ENCODE measurements around the gene ISG20L2. TPM values are rescaled to one million over a fixed set of nuclear protein-coding genes. Genes with fewer than 3 reads are reported as not detected.

The ISG20L2 gene
- total and polyA plus RNA-seq, 8 donors = 18.3 to 45.9 (median 40.3) TPM

- ATAC-seq (peak; percentile 96), DNase-seq (peak; percentile 96 to 99 (median 98))
- Histone ChIP-seq H3K36me3 (peaks cover 0 to 60% of the 10 kb centered on the region in 2 donors), H3K27me3 (no peaks in the 10 kb centered on the region), H3K4me3 (peak within 1 kb of the TSS; percentile 83 to 90), H3K9me3 (no peaks in the 10 kb centered on the region), H3K27ac (peak within 1 kb of the TSS; percentile 89 to 91), H3K4me1 (peaks cover 7 to 54% of the 10 kb centered on the region in 2 donors)
- no peak for TF ChIP-seq CTCF (IDR thresholded peaks at IDR 0.05)
- intact Hi-C loops (cut with DNase I) = no loop called here
Measured at GRCh38 chr1:156740741-156741480, 12.3 kb upstream of the ISG20L2 start, which contains the start of gene MRPL24. MRPL24 (minus strand) TSS chr1:156741088; CDS start chr1:156738704, 2,384 bp downstream.

- Histone ChIP-seq H3K36me3 (peaks cover 0 to 62% of the 10 kb centered on the region in 2 donors), H3K27ac (peak overlapping the region in 1 of 2 donors; percentile 89), H3K9me3 (no peaks in the 10 kb centered on the region), H3K4me3 (peak overlapping the region; percentile 83 to 90), H3K27me3 (no peaks in the 10 kb centered on the region), H3K4me1 (peaks cover 5 to 48% of the 10 kb centered on the region in 2 donors)
- ATAC-seq (peak; percentile 5), DNase-seq (no peak)
- intact Hi-C loops (cut with DNase I) = no loop called here
- TF ChIP-seq CTCF (IDR thresholded peaks at IDR 0.05) = no peak
Measured at GRCh38 chr1:156740237-156740740, 11.7 kb upstream of the ISG20L2 start.

GRCh38 chr1:156738916-156739315 lies 10.3 kb upstream of the ISG20L2 start:
- no peak for DNase-seq
- peaks cover 0 to 55% of the 10 kb centered on the region in 2 donors for H3K36me3 ChIP-seq
- H3K4me3 ChIP-seq = no peak overlapping the region
- H3K4me1 ChIP-seq = peaks cover 5 to 34% of the 10 kb centered on the region in 2 donors
- no peak overlapping the region for H3K27ac ChIP-seq
- no peaks in the 10 kb centered on the region for H3K9me3 ChIP-seq
- no peak for ATAC-seq
- intact Hi-C loops (cut with DNase I) = loop anchor here in 1 of 2 donors (5.0 kb wide), 1 partner anchor 33 kb away; no protein-coding TSS in a partner anchor
- TF ChIP-seq CTCF (IDR thresholded peaks at IDR 0.05) = no peak
- no peaks in the 10 kb centered on the region for H3K27me3 ChIP-seq

- no peak for ATAC-seq
- peaks cover 0 to 55% of the 10 kb centered on the region in 2 donors for H3K36me3 ChIP-seq
Measured at GRCh38 chr1:156738407-156738806, 9.8 kb upstream of the ISG20L2 start.

More at GRCh38 chr1:156738407-156738806, 9.8 kb upstream of the ISG20L2 start:
- intact Hi-C loops (cut with DNase I) = loop anchor here in 1 of 2 donors (5.0 kb wide), 1 partner anchor 34 kb away; no protein-coding TSS in a partner anchor
- Histone ChIP-seq H3K4me3 (no peak overlapping the region), H3K4me1 (peaks cover 5 to 29% of the 10 kb centered on the region in 2 donors), H3K27ac (no peak overlapping the region), H3K9me3 (no peaks in the 10 kb centered on the region), H3K27me3 (no peaks in the 10 kb centered on the region)
- TF ChIP-seq CTCF (IDR thresholded peaks at IDR 0.05) = no peak
- DNase-seq = no peak
